HG02763 (cell line): ENCODE measurements around the gene STUM.

Experiments used
- ATAC-seq: cut with Tn5 transposase; IDR thresholded peaks from one replicate; pipeline ENCODE4 v1.9.1; 2021; ENCODE audit warnings: mild to moderate bottlenecking, moderate library complexity; ENCODE audit not compliant: unreplicated experiment

Gene STUM

DNA sequence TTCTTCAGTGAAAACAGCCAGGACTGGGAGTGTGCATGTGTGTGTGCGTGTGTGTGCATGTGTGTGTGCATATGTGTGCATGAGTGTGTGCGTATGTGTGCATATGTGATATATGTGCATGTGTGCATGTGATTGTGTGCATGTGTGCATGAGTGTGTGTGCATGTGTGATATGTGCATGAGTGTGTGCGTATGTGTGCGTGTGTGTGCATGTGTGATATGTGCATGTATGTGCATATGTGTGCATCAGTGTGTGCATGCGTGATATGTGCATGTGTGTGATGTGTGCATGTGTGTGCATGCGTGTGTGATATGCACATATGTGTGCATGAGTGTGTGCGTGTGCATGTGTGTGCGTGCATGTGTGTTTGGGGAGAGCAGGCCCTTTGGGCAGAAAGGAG is 100.7 kb downstream of the STUM start:
- ATAC-seq = no peak

DNA sequence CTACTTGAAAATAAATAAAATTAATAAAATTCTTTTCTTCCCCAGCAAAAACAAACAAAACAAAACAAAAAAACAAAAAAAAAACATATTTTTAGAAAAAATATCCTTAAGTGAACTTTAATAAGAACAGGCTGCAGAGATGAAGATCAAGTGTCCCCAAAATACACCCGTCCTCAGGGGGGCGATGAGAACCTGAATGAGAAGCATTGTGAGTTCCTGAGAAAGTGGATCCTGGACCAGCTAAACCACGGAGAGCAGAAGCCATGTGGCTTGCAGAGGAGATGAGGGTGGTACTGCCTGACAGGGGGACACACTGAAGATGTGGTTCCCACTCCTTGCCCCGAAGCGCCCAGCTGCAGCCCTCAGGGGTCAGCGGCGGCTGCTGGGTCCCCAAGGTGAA is 101.2 kb downstream of the STUM start:
- no peak for ATAC-seq

DNA sequence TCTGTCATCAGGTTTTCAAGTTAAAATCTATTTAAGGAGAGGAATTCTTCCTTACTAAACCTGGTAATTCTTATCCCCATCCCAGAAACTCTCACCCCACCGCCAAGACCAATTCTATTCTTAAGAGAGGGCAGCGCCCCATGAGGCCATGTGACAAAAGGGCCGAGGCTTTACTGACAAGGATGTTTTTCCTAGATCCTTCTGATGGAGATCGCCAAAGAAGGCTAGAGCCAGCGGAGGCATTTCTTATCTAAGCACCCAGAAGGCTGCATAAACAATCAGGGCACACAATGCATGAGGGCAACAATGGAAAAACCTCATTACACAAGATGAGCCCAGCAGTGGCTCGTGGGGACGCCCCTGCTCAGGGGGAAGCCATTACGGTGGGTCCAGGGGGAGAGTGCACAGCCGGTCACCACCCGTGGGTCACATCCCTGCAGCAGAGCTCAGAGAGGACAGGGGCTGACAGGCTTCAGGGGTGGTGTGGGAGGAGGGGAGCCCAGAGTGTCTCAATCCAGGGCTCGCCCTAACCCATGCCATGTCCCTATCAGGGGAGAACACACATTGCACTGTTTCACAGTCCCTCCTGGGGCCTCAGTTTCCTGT is 101.8 kb downstream of the STUM start:
- no peak for ATAC-seq

DNA sequence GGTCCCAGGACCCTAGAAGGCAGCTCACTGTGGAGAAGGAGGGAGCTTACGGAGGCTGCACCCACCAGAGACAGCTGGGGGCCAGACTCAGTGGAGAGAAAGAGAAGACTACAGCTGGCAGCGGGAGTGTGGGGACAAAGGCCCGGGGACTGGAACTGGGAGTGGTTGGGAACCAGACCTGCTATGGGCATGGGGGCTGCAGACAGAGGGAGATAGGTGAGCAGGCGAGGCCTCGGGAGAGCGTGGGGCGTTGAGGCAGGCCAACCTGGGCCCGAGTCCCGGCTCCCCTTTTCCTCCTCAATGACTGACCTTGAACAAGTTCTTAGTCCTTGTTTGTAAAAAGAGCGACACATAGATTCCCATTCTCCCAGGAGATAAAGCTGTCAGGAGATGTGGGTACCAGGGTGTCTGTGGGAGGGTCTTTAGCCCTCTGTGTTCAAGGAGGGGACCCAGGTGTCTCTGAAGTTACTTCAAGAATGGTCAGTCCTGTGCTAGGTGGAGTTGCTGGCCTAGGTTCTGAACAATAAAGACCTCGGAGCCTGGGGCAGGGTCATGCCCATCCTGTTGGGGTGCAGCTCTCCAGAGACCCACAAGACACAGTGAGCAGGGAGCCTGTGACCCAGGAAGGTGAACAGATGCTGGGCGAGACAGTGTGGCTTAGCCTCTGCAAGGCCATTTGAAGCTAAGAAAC is 102.6 kb downstream of the STUM start:
- no peak for ATAC-seq

DNA sequence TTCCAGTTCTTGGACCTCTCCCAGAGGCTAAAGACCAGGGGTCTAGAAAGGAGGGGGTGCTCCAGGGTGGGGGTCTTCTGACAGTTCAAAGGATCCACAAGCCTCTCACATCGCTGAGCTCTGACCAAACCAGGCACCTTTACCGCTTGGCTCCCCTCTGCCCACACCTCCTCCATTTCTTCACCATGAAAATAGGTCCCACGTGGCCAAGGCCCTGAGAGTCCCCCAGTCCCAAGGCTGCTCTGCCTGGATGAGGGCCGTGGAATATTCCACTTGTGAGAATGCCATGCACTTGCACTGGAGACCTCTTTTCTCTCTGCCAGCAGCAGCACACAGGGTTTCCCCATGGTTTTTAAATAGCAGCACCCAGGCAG is 103.2 kb downstream of the STUM start:
- ATAC-seq = no peak

DNA sequence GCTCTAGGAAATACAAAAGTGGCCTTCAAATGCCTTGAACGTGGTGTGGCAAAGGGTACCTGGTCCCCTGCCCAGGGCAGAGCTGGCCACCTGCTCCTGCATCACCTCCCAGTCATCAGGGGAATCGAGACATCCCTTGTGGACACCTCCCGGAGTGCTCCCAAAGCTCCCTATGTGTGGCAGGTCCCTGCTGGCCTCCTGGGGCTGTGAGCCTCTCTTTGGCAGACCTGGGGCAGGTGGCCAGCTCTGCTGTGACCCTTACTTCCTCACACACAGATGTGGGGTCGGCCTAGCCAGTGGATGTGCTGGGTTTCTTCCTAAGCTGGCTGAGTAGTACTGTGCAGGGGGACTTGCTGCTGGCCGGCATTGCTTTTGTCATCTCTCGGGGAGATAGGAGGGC is 104.0 kb downstream of the STUM start:
- no peak for ATAC-seq

DNA sequence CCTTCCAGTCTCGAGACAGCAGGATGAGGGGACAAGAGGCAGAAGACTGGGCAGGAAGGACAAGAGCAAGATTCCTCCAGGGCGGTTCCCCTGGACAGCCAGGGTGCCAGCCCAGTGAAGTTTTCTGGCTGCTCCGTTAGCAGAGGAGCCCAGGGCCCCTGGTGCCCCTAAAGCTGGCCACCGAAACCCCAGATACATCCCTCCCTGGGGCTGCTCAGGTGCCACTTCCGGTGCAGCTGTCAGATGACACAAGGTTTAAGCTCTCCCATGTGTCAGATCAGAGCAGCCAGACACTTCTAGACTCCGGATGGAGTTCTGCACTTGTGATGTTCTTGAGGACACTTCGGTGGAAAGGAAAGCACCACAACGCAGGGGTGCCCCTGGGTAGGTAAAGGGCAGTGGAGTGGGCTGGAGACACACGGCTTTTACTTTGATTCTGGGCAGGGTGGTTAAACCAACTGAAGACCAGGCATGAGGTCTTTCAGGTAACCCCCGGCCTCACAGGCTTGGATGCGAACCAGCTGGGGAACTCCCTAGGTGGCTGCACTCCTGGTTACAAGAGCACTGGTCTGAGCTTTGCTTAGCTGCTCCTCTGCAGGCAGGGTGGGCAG is 104.9 kb downstream of the STUM start:
- peak; percentile 60 for ATAC-seq

DNA sequence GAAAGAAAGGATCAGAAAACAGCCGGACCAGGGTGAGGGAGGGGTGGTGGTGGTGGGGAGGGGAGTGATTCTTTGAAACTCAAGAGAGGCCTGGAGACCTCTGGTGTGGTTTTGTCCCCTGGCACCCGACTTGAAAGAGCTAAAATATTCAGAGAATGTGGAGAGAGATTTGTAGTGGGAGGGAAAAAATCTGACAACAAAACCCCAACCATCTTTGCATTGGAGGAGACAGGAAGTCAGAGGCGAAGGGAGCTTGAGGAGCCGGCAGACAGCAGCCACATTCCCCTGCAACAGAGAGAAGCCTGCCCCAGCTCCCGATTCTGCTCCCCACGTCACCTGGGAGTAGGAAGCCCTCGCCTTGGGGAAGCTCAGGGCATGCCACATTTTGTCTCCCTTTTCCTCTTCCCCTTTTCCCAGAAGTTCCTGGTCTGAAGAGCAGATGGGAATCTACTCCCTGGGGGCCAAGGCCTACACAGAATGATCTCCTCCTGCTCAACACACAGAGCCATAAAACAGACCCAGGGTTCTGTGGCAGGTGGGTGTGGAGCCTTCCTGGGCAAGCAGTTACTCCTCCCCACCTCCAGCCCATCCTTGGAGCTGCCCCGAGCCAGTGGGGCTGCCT is 105.6 kb downstream of the STUM start:
- no peak for ATAC-seq

DNA sequence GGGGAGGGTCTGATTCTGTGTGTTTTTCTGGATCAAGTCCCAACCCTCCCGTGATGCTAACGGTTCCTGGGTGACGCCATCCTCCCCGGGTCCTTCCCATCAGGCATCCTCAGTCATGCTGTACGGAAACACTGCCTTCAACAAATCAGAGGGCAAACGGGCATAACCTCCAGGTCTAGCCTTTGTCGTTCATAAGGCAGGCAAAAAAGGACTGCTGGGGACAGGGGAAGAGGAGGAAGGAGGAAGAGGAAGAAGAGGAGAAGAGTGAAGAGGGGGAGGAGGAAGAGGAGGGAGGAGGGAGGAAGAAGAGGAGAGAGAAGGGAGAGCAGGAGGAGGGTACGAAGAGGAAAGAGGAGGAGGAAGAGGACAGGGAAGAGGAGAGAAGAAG is 106.1 kb downstream of the STUM start:
- ATAC-seq = no peak

DNA sequence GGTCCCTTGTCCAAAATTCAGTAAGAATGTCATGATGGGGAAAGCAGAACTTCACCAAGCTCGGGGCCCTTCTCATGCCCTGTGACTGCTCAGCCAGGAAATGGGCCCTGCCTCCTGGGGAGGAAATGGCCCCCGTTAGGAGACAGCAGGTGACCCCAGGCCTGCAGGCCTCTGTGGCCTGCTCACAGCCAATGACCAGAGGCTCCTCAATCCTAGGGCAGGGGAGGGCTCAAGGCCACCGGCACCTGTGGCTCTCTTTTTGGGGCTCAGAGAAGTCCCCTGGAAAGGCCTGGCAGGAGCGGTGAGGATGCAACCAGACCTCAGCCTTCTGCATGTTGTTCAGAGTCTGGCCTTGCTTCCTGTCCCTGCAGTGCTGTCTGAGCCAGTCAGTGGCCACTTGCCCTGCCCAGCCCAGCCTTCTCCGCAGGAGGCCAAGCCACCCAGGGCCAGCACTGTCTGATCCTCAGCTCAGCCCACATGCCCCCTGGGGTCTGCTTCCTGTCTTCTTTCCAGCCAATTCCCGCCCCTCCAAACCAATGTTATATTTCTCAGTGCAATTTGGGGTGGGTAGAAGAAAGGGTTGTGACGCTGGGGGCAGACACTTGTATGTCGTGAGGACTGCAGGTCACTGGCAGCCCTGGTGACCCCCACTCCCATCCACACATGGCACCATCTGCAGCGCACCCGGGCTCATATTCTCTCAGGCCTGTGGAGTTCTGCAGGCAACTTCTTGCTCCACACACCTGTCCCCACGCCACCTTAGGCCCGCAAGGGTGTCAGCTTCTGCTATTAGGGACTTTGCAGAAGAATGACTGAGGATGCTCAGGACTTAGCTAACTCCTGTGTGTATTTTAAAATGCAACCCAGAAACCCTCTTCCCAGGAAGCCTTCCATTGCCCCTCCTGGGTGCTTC is 106.9 kb downstream of the STUM start:
- ATAC-seq = no peak

DNA sequence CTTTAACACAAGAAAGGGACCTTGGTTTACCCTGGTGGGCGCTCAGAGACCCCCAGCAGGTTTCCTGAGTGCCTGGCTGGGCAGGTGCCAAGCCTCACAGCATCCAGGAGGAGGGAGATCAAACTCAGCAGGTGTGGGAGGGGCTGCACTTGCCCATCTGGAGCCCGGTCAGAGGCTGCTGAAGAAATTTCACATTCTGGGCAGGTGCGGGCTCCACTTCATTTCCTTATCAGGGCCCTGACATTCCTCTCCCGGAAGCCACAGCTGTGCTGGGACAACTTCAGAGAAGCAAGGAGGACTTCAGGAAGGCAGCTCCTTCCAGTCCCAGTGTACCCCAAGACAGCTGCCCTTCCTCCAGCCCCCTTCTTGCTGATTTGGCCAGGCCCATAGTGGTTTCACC is 107.6 kb downstream of the STUM start:
- no peak for ATAC-seq

DNA sequence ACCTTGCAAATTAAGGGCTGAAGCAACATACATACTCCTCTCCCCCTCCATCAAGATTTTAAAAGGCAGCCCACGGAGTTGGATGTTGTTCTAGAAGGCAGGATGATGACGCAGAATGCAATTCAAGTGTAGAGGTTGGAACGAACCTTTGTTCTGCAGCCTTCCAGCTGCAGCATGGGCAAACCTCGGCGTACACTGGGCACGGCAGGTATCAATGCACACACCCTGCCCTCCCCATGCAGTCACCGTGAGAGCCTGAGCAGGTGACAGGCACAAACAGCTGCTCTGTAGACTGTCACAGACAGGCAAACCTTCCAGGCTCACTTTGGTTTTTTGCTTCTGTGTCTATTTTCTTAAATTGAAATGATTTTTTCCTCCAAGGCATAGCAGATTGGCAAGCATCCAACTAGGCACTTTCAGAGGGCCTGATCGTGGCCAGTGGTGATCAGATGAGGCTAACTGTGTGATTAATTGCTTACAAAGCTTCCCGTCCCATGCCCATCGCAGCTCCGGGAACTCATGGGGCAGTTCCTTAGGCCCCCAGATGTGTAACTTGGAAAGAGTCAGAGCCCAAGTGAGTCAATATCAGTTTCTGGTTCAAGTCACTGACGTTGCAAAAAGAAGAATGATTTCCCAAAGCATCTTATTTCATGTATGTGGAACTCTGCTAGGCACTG is 108.2 kb downstream of the STUM start:
- no peak for ATAC-seq

DNA sequence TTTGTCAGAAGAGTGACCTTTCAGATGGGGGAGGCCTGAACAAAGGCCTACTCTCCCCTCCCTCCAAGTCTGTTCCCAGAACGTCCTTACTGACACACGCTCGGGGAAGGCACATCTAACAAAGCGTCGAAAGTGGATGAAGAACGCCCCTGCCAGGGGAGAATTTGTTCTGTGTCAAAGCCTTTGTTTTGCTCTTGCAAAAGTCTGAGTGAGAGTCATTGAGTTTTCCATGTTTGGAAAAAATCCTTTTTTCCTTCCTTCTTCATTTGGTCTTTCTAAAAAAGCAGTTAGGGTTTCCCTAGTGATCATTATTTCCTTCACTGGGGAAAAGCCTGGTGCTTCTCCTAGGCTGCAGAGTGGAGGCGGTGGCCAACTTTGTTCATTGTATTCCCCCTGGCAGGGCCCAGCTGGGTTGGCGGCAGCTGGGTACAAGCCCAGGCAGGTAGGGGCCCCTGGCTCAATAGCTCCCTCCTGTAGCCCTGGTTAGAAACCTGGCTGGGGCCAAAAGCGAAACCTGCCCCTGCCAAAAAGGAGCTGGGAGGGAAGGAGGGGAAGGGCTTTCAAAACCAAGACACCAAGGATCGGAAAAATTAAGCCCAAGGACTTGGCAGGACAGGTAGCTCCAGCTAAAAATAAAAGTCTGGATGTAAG is 109.5 kb downstream of the STUM start:
- ATAC-seq = no peak

DNA sequence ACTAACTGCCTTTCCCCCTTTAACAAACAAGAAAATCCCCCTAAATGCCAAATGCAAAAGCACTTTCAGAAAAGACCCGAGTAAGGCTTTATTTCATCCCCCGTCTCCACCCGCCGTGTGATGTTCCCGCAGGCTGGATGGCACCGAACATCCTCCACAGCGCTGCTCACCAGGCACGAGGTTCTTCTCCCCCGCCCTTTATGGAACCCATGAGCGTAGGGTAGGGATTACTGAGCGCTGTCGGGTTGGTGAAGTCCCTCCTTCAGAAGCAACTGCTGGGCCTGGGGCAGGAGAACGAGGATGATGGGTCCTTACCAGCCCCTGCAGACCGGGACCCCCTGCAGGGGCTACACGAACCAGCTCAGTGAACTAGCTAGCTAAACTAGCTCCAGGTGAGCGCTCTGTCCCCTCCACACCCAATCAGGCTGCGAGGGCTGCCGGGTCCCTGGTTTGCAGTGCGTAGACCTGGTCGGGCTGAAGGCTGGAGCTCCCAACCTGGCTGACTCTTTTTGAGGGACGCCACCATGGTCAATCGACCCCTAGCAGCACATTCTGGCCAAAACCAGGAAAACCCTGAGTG is 110.1 kb downstream of the STUM start:
- ATAC-seq = no peak
